HG03432 (cell line): ENCODE measurements around the gene GALNTL6.
A peak's percentile ranks its signal among the peaks of the same experiment; 100 is the strongest.
"Not testable (repeated sequence)": the region's sequence is repeated elsewhere in the genome, so short reads cannot be mapped to it uniquely, and the experiment has no call there.

Experiments
- ATAC-seq: cut with Tn5 transposase; IDR thresholded peaks from one replicate; pipeline ENCODE4 v1.9.1; 2021; ENCODE audit warnings: mild to moderate bottlenecking, moderate library complexity; ENCODE audit not compliant: unreplicated experiment

Gene GALNTL6

DNA sequence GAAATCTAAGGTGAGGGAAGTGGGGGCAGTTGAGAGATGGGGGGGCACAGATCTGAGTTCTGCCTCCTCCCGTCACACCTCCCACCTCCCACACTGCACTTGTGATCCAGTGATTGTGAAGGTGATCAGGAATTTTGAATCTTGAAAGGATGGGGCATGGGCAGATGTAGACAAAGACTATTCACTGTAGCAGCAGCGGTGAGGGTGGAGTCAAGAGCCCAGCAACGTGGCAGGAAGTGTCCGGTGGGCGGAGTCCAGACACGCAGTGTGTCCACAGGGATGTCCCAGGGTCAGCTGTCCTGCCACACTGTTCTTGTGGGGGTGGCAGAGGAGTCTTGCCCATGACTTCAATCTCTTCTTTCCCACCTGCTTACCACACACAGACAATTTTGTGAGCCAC is 1024.9 kb downstream of the GALNTL6 start:
- no peak for ATAC-seq

DNA sequence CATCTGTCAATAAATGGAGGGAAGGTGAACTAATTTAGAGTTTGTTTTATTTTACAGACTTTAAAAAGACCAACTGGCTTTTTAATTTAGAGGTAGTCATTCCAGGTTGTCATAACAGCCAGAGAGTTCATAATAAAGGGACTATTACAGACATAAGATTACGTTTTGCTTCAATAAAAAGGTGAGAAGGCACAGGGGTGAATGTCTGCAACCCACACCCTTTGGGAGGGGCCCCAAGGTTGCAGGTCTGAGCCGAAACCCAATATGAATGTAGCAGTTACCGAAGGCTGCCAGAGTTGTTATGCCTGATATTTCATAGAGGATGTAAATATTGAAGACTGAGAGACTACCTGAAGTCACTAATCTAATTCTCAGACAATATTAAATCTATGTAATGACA is 1025.7 kb downstream of the GALNTL6 start:
- no peak for ATAC-seq

DNA sequence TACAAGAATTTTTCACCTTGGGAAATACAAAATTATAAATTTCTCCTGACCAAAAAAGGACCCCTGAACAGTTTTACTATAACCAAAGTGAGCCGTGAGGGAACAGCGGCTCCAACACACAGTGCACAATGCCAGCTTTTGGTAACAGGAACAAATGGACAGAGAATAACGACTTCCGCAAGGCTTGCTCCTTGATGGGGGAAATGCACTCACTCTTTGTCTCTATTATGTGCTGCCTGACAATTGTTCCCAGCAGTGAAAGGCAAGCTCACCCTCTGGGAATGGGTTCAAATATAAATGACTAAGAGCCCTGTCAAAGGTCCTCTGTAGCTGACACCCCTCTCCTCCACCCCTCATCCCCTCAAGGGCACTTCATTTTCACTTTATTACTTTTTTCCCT is 1029.6 kb downstream of the GALNTL6 start:
- no peak for ATAC-seq

DNA sequence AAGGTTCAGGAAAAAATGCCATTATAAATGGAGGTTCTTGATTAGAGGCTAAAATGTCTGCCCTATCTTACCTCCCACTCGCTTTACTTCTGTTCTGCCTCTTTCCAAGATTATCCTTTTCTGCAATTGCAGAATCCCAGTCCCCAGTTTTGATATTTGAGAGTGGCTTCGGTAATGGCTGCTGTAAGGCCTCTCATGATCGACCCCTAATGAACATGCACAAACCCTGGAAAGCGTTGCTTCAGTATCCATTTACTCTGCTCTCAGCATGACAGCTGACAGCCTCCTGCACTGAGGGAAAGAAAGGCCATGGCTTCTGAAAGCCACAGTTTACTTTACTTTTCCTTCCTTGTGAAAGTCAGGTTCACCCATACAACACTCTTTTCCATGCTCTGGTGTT is 1030.0 kb downstream of the GALNTL6 start:
- ATAC-seq, result no peak

DNA sequence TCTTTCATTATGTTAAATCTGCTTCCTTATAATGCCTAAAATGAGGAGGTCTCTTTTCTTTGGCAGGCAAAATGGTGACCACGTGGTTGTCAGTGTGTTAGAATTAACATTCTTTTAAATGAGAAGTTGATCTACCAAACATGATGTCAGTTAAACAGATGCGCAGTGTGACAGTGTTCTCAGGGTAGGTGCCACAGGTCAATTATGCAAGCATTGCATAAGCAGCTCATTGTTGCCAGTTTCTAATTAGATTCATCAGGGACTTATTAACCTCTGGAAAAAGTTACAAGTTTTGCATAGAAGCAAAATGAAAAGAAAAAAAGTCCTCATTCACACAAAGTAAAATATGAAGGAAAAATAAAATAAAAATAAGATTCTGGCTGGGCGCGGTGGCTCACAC is 1031.4 kb downstream of the GALNTL6 start:
- no peak for ATAC-seq

DNA sequence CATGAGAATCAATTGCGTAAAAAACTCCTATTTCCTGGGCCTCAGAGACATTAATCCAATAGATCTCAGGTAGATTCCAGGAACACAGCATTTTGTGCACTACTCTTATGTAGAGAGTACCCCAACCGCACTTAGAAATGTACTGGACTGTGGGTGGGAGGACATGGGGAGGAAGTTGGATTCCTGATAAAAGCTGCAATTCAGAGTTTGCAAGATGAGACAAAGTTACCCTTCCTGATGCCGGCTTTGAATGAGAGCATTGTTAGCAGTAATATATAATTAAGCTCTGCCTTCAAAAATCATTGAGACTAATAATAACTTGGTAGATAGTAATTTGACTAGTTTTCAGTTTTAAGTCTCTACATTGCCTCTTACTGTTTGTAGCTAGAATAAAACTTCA is 1032.1 kb downstream of the GALNTL6 start:
- no peak for ATAC-seq

DNA sequence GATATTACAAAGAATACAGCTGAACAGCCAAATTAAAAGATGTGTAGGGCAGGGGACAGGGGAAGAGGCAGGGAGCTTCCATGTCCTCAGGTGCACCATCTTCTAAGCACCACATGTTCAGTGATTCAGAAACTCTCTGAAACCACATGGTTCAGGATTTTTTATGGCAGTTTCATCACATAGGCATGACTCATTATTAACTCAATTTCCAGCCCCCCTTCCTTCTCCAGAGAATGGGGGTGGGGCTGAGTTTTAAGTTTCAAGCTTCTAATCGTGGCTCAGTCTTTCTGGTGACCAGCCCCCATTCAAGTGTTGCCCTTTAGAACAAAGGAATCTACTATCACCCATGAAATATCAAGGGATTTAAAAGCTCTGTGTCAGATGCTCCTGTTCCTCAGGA is 1037.6 kb downstream of the GALNTL6 start:
- ATAC-seq, result no peak

DNA sequence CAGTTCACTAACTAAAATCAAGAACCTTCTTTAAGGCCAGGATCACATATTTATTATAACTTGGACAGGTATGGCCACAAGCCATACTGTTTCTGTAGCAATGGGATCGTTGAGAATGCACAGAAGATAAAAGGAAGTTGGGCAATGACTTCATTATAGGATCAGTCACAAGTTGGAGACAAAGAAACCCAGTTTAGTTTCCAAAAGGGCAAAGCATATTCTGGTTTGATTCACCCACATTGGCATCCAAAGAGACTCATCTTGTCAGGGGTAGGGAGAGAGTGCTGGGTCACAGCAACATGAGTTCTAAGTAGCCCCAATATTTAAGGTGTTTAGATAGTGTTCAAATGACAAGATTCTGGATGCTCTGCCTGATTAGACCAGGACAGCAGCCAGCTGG is 1038.3 kb downstream of the GALNTL6 start:
- ATAC-seq, result no peak

DNA sequence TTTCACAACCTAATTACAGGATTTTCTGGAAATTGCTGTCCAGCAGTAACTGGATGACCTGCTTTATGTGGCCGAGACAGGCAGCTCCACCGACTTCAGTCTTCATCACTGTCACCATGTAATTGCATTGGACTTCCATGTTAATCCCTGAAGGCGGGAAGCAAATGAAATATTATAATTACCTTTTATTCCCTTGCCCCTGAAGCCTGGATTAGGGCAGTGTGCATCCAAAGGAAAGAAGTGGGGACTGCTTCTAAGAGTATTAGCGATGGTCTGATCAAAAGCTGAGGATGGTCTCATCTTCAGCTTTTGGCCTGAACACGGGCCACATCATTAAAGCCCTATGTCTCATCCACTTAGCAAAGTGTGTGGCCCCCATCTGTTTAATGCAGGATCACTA is 1043.8 kb downstream of the GALNTL6 start:
- ATAC-seq, result no peak

DNA sequence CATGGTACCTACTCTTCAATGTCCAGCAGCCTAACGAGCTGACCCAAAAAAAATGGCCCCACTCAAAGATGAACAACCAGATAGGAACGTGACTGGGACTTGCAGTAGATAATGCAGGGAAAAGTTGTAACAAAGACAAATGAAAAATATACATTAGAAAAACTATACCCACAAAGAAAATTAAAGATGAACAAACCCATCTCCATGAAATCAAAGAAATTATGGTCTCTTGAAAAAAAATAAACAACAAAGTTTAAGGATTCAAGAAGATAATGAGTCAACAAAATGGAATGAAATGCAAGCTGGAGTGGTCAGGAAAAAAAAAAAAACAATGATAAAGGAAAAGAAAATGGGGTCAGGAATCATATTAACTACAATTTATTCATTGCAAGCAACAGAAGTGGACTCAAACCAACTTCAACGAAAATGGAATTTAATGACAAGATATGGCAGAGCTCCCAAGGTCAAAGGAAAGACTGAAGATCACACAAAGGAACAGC is 1045.6 kb downstream of the GALNTL6 start:
- no peak for ATAC-seq

DNA sequence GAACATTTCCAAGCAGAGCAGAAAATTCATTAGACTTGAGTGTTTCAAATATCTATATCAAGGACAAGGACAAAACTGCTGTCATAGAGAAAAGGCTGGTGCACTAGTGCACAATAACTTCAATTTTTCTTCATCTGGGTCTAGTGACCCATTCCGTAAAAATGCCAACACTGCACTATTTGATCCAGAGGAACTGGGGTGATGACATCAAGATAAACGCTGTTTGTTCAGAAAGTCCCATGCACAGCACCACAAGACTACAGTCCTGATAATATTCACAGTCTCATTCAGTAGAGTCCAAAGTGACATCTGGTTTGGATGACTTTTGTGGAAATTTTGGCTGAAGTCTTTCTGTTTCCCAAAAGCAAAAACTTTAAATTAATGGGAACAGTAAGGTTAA is 1051.9 kb downstream of the GALNTL6 start:
- ATAC-seq, result no peak

DNA sequence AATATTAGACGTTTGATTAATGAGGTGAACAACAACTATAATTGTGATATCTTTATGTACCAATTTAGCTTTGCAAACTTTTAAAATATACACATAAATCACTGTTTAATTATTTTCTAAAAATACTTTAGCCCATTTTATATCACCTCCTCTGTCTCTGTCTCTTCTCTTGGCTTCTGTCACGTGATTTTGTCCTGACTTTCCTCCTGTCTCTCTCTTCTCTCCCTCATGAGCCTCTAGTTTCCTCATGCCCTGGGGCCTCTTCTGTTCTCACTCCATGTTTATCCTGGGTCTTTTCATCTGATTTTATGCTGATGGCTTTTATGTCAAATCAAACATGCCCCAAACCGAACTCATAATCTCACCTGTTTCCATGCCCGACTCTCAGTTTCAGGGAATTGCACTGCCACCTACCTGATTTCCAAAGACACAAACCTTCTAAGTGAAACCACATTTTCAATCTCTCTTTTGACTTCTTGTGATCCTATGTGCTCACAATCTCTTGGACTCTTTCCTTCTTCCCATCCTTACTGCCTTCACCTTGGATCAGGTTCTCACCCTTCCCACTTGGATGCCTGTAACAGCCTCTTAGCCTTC is 1052.4 kb downstream of the GALNTL6 start:
- no peak for ATAC-seq

DNA sequence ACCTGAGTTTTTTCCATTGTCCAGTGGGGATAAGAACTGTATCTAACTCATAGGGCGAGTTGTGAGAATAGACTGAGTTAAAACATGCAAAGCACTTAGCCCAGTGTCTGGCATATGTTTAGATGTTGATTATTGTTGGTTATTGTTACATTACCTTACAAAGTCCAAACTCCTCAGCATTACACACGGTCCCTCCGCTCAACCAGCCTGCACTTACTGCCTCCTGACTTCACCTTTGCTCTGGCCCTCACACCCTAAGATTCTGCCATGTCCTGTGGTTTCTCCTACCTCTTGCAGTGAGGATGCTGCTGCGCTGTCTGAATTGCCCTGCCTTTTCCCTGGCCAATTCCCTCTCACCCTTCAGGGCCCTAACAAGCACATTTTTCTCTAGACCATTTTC is 1053.2 kb downstream of the GALNTL6 start:
- no peak for ATAC-seq

DNA sequence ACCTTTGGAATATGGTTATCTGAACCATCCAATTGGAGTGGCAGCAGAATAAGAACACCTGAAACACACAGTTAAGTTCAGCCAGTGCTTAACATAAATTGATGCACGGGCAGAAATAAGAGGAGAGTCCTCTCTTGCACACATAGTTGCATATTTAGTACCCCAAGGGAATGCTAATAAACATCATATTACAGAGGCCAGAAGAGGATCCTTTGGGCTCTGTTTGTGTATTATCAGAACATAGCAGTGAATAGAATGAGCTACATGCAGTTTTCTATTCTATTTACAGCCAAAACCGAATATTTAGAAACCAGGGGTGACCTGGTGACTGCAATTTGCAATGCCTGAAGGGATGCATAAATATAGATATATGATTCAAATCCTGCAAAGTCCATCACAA is 1054.6 kb downstream of the GALNTL6 start:
- no peak for ATAC-seq

DNA sequence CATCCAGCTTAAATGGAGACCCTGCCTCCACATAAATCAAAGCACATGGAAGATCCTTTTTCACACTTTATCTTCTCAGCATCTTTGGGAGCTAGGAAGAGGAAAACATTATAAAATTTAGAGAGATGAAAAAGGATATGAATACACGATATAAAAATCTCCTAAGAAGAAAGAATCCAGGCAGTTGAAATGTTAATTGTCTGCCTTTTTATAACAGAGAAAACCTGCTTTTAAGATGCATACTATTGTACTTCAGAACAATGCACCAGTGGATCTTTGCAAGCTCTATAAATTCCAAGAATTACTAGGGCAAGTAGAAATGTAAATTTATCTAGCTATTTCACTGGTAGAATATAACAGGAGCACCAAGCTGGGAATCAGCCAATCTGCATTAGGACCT is 1055.1 kb downstream of the GALNTL6 start:
- ATAC-seq, result no peak

DNA sequence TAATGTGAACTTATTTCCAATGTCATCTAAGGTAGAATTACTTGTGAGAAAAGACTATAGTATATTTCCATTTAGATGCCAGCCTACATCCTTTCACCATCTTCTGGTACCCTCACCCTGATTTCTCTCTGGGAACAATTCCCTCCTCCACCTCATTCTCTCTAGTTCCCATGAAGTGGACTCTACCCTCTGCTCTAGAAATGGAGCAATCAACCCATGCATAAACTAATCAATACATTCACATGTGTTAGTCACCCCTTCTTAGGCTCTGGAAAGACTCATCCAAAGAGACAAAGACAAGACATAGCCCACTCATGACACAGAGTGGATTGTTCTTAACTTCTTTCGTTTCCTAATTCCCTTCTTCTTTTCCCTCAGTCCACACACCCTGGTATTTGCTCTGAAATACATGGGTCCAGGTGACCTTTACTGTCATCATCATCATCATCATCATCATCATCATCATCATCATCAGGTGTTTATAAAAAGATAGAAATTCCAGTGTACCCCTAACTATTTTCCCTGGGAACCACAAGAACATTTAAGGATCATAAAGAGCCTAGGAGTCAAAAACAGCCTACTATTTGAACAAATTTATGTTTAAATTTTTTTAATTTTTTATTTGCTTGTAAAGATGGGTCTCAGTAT is 1056.5 kb downstream of the GALNTL6 start:
- no peak for ATAC-seq

DNA sequence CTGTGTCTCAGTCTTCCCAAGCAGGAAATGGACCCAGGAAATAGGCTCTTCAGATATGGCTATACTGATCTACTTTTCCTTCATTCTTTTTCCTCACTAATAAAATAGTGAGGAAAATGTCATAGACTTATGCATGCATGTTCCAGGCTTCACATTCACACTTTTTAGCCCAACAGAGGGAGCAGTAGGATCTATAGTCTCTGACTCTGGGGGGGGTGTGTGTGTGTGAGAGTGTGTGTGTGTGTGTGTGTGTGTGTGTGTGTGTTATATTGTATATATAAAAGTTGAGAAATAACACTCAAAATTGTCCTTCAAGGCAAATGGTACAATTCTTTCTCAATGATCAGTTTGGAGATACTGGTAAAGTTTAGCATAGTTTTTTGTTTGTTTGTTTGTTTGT is 1058.2 kb downstream of the GALNTL6 start:
- ATAC-seq, result no peak

DNA sequence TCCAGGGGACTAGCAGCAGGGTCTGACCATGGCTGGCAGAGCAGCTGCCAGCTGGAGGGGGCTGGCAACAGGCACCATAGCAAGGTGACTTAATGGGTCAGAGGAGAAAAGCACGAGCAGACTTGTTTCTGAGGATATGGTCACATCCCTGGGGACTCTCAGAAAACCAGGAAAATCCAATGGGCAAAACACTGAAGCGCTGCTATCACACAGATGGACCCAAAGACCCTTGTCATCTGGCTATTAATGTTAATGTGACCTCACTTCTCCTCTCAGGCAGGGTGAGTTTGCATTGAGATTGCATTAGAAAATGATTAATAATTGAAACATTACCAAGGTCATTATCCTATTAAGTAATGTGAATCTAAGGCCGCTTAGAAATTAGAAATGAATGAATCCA is 1061.7 kb downstream of the GALNTL6 start:
- ATAC-seq, result no peak

DNA sequence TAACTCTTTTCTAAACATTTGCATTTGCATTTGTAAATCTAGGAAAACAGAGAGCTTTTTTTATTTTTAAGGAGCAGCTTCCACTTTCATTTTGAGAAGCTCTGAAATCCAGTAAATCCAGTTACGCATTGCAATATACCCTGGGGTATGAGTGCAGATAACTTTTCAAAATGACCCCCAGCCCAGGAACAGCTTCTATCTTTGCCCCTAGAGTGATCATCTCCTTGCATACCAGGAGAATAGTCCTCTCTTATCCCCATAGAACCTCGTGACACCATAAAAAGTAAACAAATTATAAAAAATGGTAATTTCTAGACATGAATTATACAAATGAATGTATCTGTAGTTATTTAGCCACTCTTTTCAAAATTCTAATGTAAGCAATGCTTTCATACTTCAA is 1063.2 kb downstream of the GALNTL6 start:
- no peak for ATAC-seq

DNA sequence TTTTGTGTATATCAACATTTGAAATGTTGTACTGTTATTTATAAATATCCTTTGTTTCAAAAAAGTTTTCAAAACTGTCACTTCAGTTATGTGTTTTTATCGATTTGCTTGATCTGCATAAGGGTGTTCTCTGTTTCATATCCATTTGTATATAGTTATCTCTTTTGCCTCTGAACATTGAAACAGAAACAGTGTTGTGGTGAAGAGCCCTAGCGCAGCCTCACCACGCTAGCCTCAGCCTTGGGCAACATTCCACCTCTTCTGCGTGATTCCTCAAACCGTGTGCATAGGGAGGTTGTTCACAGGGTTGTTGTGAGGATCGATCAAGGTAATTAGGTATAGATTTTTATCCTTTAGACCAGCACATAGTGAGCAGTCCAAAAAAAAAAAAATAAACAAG is 1068.4 kb downstream of the GALNTL6 start:
- ATAC-seq, result peak; percentile 67

DNA sequence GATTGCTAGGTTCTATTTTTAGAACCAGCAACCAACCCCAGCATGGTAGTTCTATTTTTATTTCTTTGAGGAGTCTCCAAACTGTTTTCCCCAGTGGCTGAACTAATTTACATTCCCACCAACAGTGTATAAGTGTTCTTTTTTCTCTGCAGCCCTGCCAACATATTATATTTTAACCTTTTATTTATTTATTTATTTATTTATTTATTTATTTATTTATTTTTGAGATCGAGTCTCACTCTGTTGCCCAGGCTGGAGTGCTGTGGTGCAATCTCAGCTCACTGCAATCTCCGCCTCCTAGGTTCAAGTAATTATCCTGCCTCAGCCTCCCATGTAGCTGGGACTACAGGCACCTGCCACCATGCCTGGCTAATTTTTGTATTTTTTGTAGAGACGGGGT is 1074.2 kb downstream of the GALNTL6 start:
- not testable (repeated sequence) for ATAC-seq

DNA sequence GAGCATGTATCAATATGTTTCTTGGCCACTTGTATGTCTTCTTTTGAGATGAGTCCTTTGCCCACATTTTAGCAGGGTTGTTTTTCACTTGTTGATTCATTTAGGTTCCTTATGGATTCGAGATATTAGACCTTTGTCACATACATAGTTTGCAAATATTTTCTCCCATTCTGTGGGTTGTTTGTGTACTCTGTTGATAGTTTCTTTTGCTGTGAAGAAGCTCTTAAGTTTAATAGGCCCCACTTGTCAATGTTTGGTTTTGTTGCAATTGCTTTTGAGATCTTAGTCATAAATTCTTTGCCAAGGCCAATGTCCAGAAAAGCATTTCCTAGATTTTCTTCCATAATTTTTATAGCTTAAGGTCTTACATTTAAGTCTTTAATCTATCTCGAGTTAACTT is 1074.8 kb downstream of the GALNTL6 start:
- no peak for ATAC-seq

DNA sequence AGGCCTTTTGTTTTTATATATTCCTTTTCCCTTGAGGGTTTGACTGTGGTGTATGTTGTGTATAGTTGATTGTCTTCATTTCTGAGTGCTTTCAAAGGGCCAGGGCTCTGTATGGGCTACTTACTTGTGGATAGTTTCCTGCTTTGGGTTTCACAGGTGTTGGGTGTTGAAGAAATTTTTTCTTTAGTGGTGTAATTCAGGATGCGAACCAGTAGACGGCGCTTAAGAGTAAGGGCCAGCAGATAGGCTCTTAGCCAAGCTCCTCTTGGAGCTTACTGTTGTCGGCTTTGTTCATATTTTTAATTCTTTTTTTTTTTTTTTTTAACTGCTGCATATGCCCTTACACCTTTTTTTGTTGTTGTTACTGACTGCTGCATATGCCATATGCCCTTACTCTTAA is 1079.1 kb downstream of the GALNTL6 start:
- ATAC-seq, result peak; percentile 64
